NCI-H345 (cell line): ENCODE results near the gene SMIM38.
A peak's percentile ranks its signal among the peaks of the same experiment; 100 is the strongest.
"Not testable (repeated sequence)": the region's sequence is repeated elsewhere in the genome, so short reads cannot be mapped to it uniquely, and the experiment has no call there.

Experiments
- DNase-seq: peaks from one replicate; lab custom pipeline; 2025; lab: John Stamatoyannopoulos, UW

Gene SMIM38

DNA sequence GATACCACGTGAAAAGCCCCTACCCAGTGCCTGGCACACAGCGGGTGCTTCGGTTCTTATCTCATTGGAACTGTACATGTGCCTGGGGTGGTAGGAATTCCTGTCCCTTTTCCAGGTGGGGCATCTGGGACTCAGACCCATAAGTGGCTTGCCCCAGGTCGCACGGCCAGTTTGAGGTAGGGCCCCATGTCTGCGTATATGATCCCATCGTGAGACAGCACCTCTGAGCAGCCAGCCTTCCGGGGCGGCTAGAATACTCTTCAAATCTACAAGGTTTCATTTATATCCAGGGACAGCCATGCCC, 33.5 kb upstream of the SMIM38 start:
- no peak for DNase-seq

DNA sequence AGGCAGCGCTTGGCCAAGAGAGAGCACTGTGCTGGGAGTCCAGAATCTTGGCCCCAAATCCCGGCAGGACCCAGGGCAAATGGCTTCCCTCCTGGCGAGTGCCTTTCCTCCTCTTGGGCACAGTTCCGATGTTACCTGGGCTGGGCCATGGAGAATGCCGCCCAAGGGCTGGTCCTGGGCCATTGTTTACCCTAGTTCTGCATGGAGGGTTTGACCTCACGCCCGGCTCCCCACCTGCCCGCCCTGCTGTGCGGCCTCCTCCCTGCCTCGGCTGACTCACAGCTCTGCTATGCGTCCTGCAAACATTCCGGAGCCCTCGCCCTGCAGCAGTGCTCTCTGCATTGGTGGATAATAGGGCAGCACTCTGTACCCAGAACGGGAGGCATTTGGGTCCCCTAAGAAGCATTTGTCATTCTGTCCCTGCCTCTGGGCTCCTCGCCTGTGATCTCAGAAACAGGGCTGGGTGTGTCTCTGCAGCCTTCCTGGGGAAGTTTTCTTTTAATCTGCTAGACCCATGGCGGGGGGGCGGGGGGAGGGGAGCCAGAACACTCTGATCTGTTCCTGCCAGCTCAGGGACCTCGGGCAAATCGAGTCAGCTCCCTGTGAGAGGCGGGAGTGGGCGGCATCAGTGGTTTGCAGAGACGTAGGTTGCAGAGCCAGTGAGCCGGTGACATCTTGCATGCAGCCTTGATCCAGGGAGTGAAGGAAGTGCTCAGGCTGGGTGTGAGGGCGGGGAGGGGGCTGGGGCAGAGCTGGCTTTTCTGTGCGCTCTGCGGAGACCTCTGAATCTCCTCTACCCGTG, 32.9 kb upstream of the SMIM38 start:
- DNase-seq = no peak

DNA sequence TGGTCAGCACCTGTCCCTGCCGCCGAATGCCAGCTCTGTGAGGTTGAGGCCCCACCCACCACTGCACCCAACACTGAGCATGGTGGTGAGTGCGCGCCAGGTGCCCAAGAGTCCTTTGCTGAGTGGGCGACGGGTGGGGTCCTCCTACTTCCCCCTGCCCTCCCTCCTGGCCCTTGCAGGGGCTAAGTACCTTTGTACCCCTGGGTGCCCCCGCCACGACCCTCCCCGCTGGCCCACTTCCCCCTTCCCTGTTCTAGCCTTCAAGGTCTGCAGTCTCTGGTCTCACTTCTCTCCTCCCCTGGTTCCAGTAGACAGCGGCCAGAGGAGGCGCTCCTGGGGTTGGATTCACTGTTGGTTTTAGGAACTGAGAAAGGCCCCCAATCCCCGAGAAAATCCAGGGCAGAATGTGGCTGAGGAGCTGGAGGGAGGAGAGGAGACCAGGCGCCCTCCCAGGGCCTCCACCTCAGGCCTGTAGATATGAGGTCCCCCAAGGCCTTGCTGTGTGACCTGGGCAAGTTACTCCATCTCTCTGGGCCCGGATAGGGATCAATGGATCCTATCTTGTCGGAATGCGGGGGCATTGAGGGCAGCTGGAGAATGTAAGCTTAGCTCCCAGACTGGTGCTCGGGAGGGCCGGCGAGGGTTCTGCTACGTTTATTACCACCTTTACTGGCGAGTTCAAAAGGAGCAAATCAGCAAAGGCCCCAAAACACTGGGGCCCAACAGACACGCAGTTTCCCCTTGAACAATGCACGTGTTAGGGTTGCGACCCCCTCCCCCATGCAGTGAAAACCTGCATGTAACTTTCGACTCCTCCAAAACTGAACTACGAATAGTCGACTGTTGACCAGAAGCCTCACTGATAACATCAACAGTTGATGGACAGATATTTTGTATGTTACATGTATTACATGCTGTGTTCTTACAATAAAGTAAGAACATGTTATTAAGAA, 31.9 kb upstream of the SMIM38 start:
- DNase-seq = no peak

DNA sequence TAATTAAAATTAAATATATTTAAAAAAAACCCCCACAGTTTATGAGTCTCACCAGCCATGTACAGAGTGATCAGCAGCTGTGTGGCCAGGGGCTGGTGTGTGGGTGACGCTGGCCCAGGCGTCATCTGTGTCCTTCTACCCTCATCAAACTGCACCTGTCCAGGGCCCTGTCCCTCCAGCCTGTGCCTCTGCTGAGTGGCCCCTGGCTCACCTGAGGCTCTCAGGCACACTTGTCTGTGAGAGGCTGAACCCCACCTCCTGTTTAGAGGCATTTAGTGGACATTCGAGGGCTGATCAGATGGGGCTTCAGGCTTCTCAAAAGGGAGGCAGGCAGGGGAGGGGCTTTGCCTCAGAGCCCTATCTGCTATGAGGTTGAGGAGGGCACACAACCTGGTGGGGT, 29.9 kb upstream of the SMIM38 start:
- DNase-seq = no peak

DNA sequence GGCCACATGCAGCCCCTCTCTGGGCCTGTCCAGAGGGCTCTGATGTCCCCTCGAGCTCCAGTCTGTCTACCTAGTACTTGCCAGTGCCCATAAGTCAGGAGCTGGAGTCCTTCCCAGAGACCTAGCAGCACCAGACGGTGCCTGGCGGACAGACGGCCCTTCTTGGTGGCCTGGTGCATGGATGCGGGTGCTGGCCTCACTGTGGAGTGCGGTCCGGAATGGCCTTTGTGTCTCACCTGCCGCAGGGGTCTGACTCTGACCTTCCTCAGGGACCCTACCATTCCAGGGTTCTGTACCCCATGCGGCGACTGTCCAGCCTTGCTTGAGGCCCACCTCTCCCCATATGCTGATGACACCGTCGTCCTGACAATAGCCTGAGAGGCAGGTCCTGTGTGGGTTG, 29.4 kb upstream of the SMIM38 start:
- no peak for DNase-seq

DNA sequence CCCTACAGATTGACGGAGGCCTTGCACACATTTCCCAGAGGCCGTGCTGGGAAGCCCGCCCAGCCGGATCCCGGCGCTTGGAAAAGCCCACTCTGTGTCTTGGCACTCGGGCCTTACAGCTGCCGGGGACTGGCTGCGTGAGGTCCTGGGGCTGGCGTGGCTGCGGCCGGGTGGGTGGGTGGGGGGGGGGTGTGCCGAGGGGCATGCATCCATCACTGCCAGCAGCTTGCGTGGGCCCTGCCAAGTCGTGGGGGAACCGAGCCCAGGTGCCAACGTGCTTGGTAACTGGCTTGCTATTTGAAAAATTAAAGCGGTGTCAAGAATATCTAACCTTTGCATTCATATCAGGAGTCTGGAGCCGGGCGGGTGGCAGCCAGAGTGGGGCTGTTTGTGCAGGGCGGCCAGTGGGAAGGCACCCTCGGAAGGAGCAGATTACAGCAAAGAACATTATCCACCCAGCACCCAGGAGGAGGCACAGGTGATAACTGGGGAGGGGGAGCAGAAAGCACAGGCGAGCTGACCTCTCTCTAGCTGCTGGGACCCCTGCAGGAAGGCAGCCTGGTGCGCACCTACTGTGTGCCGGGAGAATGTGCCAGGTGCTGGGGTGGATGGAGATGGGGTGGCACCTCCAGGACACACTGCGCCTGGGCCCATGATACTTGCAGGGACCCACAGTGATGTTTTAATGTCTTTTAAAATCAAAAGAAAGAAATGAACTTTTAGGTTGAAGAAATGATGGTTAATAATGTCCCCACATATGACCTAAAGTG, 28.5 kb upstream of the SMIM38 start:
- DNase-seq = no peak

DNA sequence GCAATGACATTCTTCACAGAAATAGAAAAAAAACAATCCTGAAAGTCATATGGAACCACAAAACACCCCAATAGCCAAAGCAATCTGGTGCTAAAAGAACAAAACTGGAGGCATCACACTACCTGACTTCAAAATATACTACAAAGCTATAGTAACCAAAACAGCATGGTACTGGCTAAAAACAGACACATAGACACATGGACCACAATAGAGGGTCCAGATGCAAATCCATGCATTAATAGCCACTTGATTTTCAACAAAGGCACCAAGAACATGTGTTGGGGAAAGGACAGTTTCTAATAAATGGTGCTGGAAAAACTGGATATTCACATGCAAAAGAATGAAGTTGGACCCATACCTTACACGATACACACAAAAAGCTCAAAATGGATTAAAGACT, 27.9 kb upstream of the SMIM38 start:
- DNase-seq = no peak

DNA sequence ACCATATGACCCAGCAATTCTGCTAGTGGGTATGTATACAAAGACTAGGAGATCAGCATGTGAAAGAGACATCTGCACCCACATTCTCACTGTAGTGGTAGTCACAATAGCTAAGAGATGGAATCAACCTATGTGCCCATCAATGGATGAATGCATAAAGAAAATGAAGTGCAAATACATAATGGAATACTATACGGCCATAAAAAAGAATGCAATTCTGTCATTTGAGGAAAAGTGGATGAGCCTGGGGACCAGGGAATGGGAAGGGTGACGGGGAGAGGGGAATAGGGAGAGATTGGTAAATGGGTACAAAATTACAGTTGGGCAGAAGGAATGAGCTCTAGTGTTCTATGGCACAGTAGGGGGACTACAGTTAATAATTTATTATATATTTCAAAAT, 26.7 kb upstream of the SMIM38 start:
- DNase-seq = no peak

DNA sequence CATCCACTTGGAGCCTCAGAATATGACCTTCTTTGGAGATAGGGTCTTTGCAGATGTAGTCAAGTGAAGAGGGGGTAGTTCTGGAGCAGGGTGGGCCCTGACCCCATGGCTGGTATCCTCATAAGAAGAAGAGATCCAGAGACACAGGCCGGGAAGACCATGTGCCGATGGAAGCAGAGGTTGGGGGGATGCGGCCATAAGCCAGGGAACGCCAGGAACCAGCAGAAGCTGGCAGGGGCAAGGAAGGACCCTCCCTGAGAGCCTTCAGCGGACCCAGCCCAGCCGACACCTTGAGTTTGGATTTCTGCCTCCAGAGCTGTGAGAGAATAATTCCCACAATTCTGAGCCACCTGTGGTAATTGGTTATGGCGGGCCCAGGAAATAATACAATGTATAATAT, 26.1 kb upstream of the SMIM38 start:
- DNase-seq = no peak

DNA sequence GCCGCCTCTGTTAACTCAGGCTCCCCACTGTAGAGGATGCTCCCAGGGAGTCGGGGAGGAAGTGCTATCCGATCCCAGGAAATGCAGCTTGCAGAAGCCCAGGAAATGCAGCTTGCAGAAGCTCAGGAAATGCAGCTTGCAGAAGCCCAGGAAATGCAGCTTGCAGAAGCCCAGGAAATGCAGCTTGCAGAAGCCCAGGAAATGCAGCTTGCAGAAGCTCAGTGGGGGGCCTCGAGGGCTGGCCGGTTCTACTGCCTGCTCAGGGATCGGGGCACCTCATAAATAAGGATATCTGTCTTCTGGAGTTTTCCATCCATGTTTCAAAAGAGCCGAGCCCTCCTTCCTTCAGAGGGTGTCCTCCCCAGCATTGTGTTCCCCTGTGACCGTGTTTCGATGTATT, 25.1 kb upstream of the SMIM38 start:
- no peak for DNase-seq

DNA sequence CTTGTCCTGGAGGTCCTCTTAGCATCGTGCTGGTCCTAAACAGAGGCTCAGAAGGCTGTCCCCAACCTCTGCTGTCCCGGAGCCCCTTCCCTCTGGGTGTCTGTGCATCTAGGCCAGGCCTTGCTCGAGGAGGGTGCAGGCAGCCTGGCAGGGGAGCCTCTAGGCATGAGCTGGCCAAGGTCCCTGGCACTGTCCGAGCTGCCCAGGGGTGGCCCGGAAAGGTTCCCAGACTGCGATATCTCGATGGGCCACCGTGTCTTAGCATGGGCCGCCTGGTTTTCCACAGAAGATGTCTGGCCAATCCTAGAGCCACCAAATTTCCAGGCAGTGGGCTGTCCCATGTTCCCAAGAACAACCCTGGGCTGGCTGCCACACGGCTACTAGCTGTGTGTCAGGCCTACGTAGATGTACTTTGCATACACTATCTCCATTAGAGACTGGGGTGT, 24.6 kb upstream of the SMIM38 start:
- no peak for DNase-seq

DNA sequence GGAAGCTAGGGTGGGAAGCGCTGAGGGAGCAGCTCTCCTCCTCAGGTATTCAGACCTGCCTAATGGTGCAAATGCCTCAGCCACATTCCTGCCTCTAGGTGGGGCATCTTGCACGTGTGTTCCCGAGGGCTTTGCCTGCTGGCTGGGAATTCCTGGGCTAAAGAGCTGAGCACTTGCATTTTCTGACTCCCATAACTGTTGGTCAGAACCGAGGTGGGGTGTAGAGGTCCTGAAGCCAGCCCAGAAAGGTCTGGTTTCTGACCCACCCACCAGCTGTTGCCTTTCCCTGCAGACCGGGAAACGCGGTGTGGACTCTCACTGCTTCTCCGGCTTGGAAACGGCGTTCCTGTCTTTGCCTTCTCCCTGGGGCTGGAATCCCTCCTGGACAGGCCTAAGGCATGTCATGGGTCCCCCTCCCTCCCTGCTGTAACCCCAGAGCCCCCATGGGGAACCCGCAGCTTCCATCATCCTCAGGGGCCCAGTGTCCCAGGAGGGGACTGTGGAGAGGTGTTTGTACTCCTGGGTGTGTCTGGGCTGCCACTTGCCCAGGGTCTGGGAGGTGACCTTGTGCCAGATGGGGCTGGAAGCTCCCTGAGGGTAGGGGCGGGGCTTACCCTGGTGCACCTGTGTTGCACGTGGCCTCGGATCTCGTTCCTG, 24.0 kb upstream of the SMIM38 start:
- peak; percentile 60 for DNase-seq

DNA sequence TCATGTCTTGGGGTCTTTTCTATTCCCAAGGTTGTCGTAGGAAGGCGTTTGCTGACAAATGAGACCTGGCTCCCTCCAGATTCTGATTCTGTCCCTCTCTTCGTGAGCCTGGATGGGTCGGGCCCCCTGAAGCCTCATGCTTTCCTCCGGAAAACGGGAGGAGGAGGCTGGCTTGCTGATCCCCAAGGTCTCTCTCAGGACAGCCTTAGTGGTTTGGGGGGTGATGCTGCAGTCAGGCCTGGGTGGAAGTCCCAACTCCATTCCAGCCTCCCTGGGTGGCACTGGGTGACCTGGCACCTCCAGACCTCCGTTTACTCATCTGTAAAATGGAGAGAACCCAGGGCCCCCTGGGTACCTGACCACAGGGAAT, 23.4 kb upstream of the SMIM38 start:
- DNase-seq = no peak

DNA sequence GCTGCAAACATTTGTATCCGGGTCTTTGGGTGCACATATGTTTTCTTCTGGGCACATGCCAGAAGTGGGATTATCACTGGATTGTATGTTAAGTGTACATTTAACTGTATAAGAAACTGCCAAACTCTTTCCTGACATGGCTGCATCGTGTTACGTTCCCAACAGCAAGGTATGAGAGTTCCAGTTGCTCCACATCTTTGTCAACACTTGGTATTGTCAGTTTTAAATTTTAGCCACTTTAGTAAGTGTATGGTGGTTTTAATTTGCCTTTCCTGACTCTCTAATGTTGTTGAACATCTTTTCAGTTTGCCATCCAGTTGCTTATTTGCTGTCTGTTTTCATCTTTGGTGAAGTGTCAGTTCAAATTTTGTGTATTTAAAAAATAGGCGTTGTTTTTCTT, 22.5 kb upstream of the SMIM38 start:
- no peak for DNase-seq

DNA sequence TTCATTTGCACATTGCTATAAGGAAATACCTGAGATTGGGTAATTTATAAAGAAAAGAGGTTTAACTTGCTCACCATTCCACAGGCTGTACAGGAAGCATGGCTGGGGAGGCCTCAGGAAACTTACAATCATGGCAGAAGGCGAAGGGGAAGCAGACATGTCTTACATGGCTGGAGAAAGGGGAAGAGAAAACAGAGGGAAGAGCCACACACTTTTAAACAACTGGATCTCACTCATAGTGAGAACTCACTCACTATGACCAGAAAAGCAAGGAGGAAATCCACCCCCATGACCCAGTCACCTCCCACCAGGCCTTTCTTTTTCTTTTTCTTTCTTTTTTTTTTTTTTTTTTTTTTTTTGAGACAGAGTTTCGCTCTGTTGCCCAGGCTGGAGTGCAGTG, 21.6 kb upstream of the SMIM38 start:
- not testable (repeated sequence) for DNase-seq

DNA sequence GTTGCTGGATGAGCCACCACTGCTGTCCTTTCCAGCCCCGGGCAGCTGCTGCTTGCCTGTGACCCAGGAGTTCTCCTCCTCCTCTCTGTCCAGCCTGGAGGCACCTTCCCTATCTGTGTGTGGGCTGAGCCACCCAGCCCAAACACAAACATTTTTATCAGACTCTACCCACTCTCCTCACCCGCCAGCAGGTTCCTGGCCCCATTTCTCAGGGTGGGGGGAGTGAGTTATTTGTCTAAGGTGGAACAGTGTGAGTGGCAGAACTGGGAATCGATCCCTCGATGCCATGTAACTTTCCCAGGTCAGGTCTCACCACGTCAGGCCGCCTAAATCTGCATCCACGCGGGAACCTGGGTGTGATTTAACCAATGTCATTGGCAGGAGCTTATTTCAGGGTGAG, 20.8 kb upstream of the SMIM38 start:
- no peak for DNase-seq

DNA sequence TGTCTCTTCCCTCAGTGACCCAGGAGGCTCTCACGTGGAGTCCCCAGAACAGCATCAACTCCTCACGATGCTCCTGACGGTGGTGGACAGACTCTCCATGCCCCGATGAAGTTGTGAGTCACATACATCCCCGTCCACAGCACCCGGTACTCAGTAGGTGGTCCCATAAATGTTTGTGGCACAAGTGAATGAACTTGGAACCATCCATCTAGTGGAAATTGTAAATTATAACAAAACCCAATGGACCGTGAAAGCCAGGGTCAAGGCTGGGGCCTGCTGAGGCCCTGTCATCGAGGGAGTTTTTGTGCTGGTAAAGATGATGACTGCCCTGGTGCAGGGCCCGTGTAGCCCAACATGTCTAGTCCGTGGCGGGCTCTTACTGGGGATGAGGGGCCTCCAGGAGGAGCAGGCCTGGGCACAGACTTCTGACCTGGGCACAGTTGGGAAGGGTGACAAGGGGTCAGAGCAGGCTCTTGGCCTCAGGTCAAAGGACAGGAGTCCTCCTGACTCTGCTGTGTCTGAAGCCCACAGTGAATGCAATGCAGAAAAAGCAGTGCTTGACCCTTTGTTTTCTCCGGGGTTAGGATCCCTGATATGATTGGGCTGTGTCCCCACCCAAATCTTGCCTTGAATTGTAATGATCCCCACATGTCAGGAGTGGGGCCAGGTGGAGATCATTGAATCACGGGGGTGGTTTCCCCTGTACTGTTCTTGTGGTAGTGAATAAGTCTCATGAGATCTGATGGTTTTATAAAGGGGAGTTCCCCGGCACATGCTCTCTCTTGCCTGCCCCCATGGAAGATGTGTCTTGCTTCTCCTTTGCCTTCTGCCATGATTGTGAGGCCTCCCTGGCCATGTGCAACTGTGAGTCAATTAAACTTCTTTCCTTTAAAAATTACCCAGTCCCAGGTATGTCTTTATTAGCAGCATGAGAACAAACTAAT, 20.0 kb upstream of the SMIM38 start:
- no peak for DNase-seq

DNA sequence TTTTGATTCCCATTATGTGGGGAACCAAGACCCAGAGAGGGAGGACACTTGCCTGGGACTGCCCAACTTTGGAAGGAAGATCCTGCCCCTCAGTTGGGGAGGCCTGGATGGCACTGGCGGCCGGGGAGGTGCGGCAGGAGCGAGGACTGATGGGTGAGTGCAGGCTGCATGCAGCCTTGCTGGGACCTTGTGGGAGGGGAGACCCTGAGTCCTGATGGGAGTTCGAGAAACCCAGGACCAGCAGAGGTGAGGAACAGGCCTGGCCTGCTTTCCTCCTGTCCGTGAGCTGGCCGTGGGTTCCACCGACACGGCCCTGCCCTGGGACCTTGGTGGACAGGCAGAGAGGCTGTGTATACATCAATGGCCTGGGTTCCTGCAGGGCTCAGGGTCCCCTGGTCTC, 19.3 kb upstream of the SMIM38 start:
- DNase-seq = no peak

DNA sequence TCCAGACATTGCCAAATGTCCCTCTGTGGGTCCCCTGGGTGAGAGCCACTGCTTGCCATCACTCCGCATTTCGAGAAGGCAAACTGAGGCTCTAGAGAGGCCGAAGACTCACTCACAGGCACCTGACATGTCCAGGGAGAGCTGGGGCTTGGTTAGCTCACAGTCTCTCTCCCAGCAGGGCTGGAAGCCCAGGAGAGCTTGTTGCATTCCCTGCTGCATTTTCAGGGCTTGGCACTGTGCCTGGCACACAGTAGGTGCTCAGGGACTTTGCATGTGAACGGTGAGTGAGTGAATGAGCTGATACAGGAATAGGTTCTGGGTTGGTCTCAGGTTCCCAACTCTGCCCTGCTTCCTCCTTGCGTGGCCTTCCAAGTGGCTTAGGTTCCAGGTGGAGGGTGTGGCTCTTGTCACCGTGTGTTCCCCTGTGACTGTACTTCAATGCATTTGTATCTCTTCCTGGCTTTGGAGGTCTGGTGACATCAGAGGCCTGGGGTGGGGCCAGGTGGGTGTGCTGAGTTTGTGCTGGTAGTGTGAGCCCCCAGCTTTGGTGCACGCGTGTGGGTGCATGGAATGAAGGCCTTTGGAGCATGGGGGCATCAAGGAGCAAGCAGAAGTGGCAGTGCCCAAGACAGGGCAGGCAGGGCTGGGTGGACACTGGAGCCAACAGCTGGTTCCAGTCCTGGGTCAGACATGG, 18.4 kb upstream of the SMIM38 start:
- DNase-seq = no peak

DNA sequence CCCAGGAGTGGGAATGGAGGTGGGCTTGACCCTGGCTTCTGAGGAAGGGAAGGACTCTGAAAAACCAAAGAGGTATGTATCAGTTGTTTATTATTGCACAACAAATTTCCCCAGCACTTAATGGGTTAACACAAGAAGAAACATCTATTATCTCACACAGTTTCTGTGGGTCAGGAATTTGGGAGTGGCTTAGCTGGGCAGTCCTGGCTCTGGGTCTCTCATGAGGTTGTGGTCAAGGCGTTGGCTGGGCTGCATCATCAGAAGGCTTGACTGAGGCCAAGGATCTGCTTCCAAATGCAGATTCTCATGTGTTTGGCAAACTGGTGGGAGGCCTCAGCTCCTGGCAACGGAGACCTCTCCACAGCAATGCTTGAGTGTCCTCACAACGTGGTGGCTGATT, 17.5 kb upstream of the SMIM38 start:
- DNase-seq = no peak
